NCI-H1436 treated with DMSO at 0.1 percent for 48 hours (cell line): ENCODE measurements around the gene INCENP.

ENCODE experiments used
- DNase-seq: peaks from one replicate; lab custom pipeline; 2025; lab: John Stamatoyannopoulos, UW

Gene INCENP

GRCh38 chr11:62141111-62142042, 17.6 kb downstream of the INCENP start:
- no peak for DNase-seq

- no peak for DNase-seq
These were observed 18.2 kb downstream of the INCENP start for GRCh38 chr11:62142043-62142375.

GRCh38 chr11:62142921-62143320, 19.1 kb downstream of the INCENP start:
- no peak for DNase-seq

GRCh38 chr11:62143727-62144126, 19.9 kb downstream of the INCENP start:
- DNase-seq = no peak

GRCh38 chr11:62144641-62145255, 20.9 kb downstream of the INCENP start:
- no peak for DNase-seq

- DNase-seq = no peak
These were observed 21.6 kb downstream of the INCENP start for GRCh38 chr11:62145261-62145871.

- DNase-seq = no peak
These were observed 22.8 kb downstream of the INCENP start for GRCh38 chr11:62146476-62147200.

GRCh38 chr11:62147545-62147944, 23.7 kb downstream of the INCENP start:
- DNase-seq = no peak

GRCh38 chr11:62148271-62148980, 24.6 kb downstream of the INCENP start:
- DNase-seq = no peak

GRCh38 chr11:62149986-62150886, 26.4 kb downstream of the INCENP start:
- DNase-seq = no peak

GRCh38 chr11:62150887-62151736, 27.3 kb downstream of the INCENP start:
- no peak for DNase-seq

GRCh38 chr11:62151737-62152102, 27.9 kb downstream of the INCENP start:
- DNase-seq = no peak

GRCh38 chr11:62152245-62153086, 28.7 kb downstream of the INCENP start:
- no peak for DNase-seq

GRCh38 chr11:62153087-62153395, 29.2 kb downstream of the INCENP start:
- DNase-seq = no peak

GRCh38 chr11:62153617-62154016, 29.8 kb downstream of the INCENP start:
- DNase-seq = no peak

GRCh38 chr11:62157603-62158002, 33.8 kb downstream of the INCENP start:
- no peak for DNase-seq

- DNase-seq = no peak
These were observed 42.6 kb downstream of the INCENP start for GRCh38 chr11:62166371-62166770.

- DNase-seq = no peak
These were observed 45.6 kb downstream of the INCENP start for GRCh38 chr11:62169448-62169847.

- no peak for DNase-seq
These were observed 46.1 kb downstream of the INCENP start for GRCh38 chr11:62169935-62170334.
